ENCODE data around the gene RAX2.
A peak's percentile ranks its signal among the peaks of the same experiment; 100 is the strongest.

Gene RAX2

DNA sequence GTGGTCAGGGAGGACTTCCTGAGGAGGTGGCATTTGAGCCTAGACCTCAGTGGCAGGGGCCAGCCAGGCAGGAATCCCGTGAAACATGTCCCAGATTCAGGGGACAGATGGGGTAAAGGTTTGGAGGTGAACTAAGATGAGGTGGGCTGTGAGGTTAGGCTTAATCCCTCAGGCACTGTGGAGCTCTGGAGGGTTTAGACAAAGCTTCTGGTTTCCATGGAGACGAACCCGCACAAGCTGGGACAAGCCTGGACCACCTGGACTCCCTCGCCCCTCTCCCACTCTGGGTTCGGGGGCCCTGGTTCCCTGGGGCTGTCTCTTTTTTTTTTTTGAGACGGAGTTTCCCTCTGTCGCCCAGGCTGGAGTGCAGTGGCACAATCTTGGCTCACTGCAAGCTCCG lies 48.1 kb downstream of the RAX2 start:
- H3K4me3 ChIP-seq (ENCODE audit: low read depth, low read length): no peak overlapping the region
- no peak for DNase-seq (ENCODE audit: low read depth)
- TF ChIP-seq, protein P1, sequence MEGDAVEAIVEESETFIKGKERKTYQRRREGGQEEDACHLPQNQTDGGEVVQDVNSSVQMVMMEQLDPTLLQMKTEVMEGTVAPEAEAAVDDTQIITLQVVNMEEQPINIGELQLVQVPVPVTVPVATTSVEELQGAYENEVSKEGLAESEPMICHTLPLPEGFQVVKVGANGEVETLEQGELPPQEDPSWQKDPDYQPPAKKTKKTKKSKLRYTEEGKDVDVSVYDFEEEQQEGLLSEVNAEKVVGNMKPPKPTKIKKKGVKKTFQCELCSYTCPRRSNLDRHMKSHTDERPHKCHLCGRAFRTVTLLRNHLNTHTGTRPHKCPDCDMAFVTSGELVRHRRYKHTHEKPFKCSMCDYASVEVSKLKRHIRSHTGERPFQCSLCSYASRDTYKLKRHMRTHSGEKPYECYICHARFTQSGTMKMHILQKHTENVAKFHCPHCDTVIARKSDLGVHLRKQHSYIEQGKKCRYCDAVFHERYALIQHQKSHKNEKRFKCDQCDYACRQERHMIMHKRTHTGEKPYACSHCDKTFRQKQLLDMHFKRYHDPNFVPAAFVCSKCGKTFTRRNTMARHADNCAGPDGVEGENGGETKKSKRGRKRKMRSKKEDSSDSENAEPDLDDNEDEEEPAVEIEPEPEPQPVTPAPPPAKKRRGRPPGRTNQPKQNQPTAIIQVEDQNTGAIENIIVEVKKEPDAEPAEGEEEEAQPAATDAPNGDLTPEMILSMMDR (conservative IDR thresholded peaks at IDR 0.05; ENCODE audit: low read depth, low read length): no peak

DNA sequence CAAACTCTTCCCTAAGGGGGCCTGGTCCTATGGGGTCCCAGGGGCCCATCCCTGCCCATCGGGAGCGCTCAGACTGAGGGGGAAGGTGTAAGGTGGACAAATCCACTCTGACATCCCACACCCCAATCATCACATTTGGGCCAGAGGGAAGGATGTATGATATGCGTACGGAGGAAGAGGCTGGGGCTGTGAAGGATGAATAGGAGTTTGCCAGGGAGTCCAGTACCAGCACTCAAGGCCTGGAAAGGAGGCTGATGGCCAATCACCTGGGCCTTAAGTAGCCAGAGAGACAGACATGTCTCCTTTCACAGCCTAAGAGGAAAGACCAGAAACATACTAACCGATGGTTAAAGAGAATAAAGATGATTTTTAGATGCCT lies 48.9 kb downstream of the RAX2 start:
- no peak overlapping the region for H3K4me3 ChIP-seq (ENCODE audit: low read depth, low read length)
- TF ChIP-seq, protein P1 (conservative IDR thresholded peaks at IDR 0.05; ENCODE audit: low read depth, low read length): no peak
- no peak for DNase-seq (ENCODE audit: low read depth)

DNA sequence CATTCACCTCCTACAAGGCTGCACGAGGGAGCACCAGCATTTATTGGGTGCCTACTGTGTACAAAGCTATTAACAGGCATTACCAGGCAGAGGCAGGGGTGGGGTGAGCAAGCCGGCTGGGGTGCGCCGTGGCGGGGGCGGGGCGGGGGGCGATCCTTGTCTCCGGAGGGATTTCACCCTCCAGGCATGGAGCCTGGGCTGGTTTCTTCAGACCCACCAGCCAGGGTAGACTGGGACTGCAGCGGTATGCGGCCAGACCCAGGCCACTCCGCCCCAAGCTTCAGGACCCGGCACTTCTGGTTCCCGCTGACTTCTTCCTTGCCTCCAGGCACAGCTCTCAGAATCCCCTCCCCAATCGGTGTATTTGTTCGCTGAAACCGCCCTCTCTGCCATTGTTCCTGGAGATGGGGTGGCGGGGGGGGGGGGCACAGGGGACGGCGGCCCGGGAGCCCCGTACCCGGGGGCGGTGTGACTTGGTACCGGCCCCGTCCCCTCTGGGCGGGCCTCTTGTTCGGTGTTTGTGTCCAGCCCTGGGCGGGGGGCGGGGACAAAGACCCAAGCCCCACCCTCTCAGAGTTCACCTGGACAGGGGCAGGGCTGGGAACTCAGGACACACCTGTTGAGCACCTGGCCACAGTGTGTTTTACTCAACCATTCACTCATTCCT lies 49.5 kb downstream of the RAX2 start:
- TF ChIP-seq, protein P1 (conservative IDR thresholded peaks at IDR 0.05; ENCODE audit: low read depth, low read length): no peak
- no peak overlapping the region for H3K4me3 ChIP-seq (ENCODE audit: low read depth, low read length)
- DNase-seq (ENCODE audit: low read depth): no peak

DNA sequence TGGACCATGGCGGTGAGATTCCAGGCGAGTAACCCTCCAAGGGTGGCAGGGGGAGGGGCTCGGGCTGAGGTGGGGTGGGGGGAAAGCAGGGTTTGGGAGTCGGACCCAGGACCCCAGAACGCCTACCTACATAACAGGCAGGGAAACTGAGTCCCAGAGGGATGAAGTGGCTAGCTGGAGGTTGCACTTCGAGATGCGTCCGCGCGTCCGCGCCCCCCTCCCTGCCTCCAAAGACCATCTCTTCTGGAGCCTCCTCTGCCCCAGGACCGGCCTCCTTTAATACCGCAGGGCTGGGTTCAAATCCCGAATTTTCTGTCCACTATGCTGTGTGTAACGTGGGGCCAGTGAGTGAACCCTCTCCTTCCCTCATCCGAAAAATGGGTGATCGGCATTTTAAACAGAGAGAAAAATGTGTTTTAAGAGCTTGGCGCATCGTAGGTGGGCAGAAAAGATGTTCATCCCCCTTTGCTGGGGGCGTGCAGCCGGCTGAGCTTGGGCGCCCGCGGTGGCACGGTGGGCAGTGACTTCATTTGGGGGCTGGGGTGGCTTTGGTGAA lies 50.1 kb downstream of the RAX2 start:
- DNase-seq (ENCODE audit: low read depth): no peak
- no peak overlapping the region for H3K4me3 ChIP-seq (ENCODE audit: low read depth, low read length)

DNA sequence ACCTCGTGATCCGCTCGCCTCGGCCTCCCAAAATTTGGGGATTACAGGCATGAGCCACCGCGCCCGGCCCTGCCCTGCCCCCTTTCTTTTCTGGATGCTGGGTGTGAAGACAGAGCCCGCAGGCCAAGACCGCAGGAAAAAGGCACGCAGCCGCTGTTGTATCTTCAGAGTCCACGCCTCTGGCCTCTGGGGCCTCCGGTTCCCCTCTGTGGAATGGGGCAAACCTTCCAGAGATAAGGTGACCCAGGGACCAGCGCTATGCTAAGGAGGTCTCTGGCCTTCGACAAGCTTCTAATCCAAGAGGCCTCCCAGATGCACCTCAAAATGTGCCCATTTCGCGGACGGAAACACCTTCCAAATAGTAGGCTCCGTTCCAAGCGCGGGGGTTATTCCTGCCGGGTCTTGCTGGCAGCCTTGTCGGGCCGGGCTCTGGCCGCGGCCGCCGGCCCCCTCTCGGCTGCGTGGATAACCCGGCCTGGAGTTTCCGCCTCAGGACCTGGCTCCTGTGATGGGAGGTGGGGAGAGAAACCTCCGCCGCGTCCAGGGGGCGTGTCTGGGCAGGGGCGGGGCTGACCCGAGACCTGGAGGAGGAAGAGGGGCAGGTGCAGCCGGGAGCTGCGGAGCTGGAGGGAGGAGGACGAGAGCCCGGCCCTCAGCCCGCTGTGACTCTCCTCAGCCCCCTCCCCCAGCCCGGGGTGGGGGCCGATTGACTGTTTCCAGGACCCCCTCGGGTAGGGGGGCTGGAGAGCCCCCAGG lies 50.7 kb downstream of the RAX2 start:
- TF ChIP-seq, protein P1 (conservative IDR thresholded peaks at IDR 0.05; ENCODE audit: low read depth, low read length): no peak
- DNase-seq (ENCODE audit: low read depth): peak; percentile 91
- no peak overlapping the region for H3K4me3 ChIP-seq (ENCODE audit: low read depth, low read length)

More for the DNA sequence above, 50.1 kb downstream of the RAX2 start:
- TF ChIP-seq, protein P1 (conservative IDR thresholded peaks at IDR 0.05; ENCODE audit: low read depth, low read length): no peak

DNA sequence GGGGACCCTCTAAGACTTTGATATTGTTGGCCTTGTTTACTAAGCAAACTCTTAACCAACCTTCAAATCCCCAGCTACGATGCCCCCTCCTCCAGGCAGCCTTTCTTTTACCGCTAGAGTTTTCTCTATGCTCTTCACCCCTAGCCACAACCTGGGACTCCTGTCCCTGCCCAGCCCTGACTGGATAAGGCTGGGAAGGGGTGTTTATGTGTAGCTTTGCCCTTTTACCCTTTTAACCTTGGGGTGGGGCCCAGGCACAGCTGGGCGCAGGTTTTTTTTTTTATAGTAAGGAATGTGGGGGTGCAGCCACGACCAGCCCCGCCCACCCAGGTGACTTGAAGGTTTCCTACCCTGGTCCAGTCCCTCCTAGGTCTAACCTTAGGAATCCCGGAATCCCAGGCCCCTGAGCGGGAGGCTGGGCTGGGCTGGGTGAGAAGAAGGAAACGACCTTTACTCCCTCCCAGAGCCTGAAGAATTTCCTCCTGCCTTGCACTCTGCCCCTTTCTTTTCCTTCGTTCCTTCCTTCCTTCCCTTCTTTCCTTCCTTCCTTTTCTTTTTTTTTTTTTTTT lies 51.6 kb downstream of the RAX2 start:
- TF ChIP-seq, protein P1 (conservative IDR thresholded peaks at IDR 0.05; ENCODE audit: low read depth, low read length): no peak
- H3K4me3 ChIP-seq (ENCODE audit: low read depth, low read length): no peak overlapping the region
- DNase-seq (ENCODE audit: low read depth): no peak
